Gastroesophageal sphincter (tissue), 3 donors: ENCODE data around the gene ZCCHC24.

ENCODE experiments used
- EP300 ChIP-seq: sonication (generic); formaldehyde crosslinking; IDR thresholded peaks from one replicate; pipeline ENCODE4 v1.6.1; 2017; ENCODE audit warnings: antibody characterized with exemption, mild to moderate bottlenecking
- POLR2A ChIP-seq, 2 donors: fragments of 450-650 bp; IDR thresholded peaks; one replicate each; pipeline ENCODE4 v1.6.1; 2017; ENCODE audit warnings: antibody characterized with exemption in 2 of 2, mild to moderate bottlenecking in 2 of 2, moderate library complexity in 1 of 2
- POLR2AphosphoS5 ChIP-seq: sonication (generic); formaldehyde crosslinking; IDR thresholded peaks from one replicate; pipeline ENCODE4 v1.6.1; 2017; ENCODE audit warnings: antibody characterized with exemption
- TF ChIP-seq, protein P1 (sequence below), 4 experiments: fragments of 200-600 bp in 2 of 4; fragments of 450-650 bp in 2 of 4; sonication (generic) in 1 of 4; IDR thresholded peaks; one replicate each; pipeline ENCODE4 v1.5.1; 2017 to 2019; ENCODE audit warnings: antibody characterized with exemption in 4 of 4, mild to moderate bottlenecking in 2 of 4, moderate library complexity in 2 of 4

DNA sequence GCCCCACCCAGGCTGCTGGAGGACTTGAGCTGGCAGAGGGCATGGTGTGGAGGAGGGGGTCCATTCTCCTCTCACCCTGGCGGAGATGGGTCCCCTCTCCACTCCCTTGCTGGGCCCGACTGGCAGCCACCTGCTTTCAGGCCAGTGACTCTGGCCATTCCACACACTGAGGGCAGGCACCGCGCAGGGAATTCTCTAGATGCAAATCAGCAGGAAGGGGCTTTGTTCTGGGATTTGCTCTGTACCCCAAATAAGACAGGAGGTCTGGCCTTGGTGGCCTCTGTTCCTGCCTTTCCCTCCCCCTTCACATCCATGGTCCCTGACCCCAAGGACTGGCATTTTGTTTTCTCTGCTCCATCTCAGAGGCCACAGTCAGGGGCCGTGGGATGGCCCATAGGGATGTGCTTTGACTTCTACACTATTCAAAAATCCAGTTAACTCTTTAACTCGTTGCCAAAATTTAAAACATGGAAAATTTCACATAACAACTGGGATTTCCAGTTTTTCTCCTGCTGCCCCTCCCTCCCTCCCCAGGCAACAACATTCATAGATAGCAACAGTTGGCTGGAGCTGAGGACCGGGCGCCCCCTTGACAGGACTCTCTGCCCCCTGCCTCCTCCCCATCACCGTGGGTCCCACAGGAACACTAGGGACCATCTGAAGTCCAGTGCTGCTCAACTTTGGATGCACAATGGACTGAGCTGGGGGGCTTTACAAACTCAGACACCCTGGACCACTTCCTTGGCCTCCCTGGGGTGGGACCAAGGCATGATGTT lies 64.3 kb downstream of the ZCCHC24 start:
- TF ChIP-seq, protein P1, sequence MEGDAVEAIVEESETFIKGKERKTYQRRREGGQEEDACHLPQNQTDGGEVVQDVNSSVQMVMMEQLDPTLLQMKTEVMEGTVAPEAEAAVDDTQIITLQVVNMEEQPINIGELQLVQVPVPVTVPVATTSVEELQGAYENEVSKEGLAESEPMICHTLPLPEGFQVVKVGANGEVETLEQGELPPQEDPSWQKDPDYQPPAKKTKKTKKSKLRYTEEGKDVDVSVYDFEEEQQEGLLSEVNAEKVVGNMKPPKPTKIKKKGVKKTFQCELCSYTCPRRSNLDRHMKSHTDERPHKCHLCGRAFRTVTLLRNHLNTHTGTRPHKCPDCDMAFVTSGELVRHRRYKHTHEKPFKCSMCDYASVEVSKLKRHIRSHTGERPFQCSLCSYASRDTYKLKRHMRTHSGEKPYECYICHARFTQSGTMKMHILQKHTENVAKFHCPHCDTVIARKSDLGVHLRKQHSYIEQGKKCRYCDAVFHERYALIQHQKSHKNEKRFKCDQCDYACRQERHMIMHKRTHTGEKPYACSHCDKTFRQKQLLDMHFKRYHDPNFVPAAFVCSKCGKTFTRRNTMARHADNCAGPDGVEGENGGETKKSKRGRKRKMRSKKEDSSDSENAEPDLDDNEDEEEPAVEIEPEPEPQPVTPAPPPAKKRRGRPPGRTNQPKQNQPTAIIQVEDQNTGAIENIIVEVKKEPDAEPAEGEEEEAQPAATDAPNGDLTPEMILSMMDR (IDR thresholded peaks at IDR 0.05), result no peak
- TF ChIP-seq POLR2A (IDR thresholded peaks at IDR 0.05), result no peak
- TF ChIP-seq EP300, result no peak
- no peak for TF ChIP-seq POLR2AphosphoS5
